HG02852 (cell line): ENCODE results near the gene UAP1L1.

Source experiments
- ATAC-seq: cut with Tn5 transposase; IDR thresholded peaks from one replicate; pipeline ENCODE4 v1.9.1; 2021; ENCODE audit warnings: mild to moderate bottlenecking, moderate library complexity; ENCODE audit not compliant: unreplicated experiment

Gene UAP1L1

GRCh38 chr9:137071282-137071681 lies 6.0 kb upstream of the UAP1L1 start:
- ATAC-seq, result no peak

GRCh38 chr9:137073992-137074399 lies 3.3 kb upstream of the UAP1L1 start:
- no peak for ATAC-seq

- ATAC-seq, result no peak
Measured at GRCh38 chr9:137074657-137075274, 2.6 kb upstream of the UAP1L1 start.

GRCh38 chr9:137075275-137075775 lies 2.0 kb upstream of the UAP1L1 start:
- ATAC-seq, result no peak

- no peak for ATAC-seq
Measured at GRCh38 chr9:137076636-137077009, 694 bp upstream of the UAP1L1 start.

GRCh38 chr9:137077758-137078693 lies 709 bp downstream of the UAP1L1 start:
- no peak for ATAC-seq

- no peak for ATAC-seq
Measured at GRCh38 chr9:137078701-137079400, 1.5 kb downstream of the UAP1L1 start.

GRCh38 chr9:137079401-137079787 lies 2.1 kb downstream of the UAP1L1 start:
- ATAC-seq, result no peak

- ATAC-seq, result no peak
Measured at GRCh38 chr9:137080260-137081122, 3.2 kb downstream of the UAP1L1 start.

GRCh38 chr9:137082222-137082924 lies 5.1 kb downstream of the UAP1L1 start:
- ATAC-seq, result no peak

GRCh38 chr9:137082925-137083290 lies 5.6 kb downstream of the UAP1L1 start:
- ATAC-seq, result no peak

GRCh38 chr9:137083394-137084004 lies 6.2 kb downstream of the UAP1L1 start:
- no peak for ATAC-seq

- ATAC-seq, result no peak
Measured at GRCh38 chr9:137084526-137084925, 7.2 kb downstream of the UAP1L1 start.

- no peak for ATAC-seq
Measured at GRCh38 chr9:137085920-137086530, 8.7 kb downstream of the UAP1L1 start.

- peak; percentile 88 for ATAC-seq
Measured at GRCh38 chr9:137086531-137087408, 9.5 kb downstream of the UAP1L1 start, which contains the start of gene MAN1B1. Gene MAN1B1 (plus strand): TSS chr9:137086985. CDS start chr9:137087000, 15 bp downstream.

GRCh38 chr9:137087409-137087925 lies 10.2 kb downstream of the UAP1L1 start:
- ATAC-seq, result no peak

- no peak for ATAC-seq
Measured at GRCh38 chr9:137088121-137088520, 10.8 kb downstream of the UAP1L1 start.
